HL-60 (cell line): Measurements from ENCODE around the gene BRD4.

Source experiments
- DNase-seq, 2 experiments: peaks; one replicate each; pipeline ENCODE4 v3.0.0-alpha.2; 2010 to 2020; ENCODE audit warnings: low read depth in 1 of 2, low spot score in 1 of 2
- H3K27ac ChIP-seq: fragments of 250-450 bp; sonication (Bioruptor Pico); replicated peaks from 2 replicates; pipeline ENCODE4 v1.5.1; 2020; ENCODE audit warnings: mild to moderate bottlenecking, moderate library complexity
- H3K27me3 ChIP-seq: fragments of 250-450 bp; sonication (Bioruptor Pico); 2 replicates; pipeline ENCODE4 v1.5.1; 2021; ENCODE audit warnings: mild to moderate bottlenecking, moderate library complexity; ENCODE audit not compliant: insufficient read depth, poor library complexity, severe bottlenecking
- H3K4me3 ChIP-seq: replicated peaks from 2 replicates; pipeline ENCODE4 v1.5.1; 2011; ENCODE audit warnings: mild to moderate bottlenecking, control low read depth, low read length; ENCODE audit not compliant: insufficient read depth
- GABPA ChIP-seq: IDR thresholded peaks from 2 replicates; pipeline ENCODE4 v1.6.1; 2012; ENCODE audit warnings: low read depth
- POLR2AphosphoS5 ChIP-seq: IDR thresholded peaks from 2 replicates; pipeline ENCODE4 v1.6.1; 2012; ENCODE audit warnings: low read depth
- SPI1 ChIP-seq: IDR thresholded peaks from 2 replicates; pipeline ENCODE4 v1.6.1; 2012; ENCODE audit warnings: low read depth, mild to moderate bottlenecking, borderline replicate concordance
- TF ChIP-seq, protein P1 (sequence below): IDR thresholded peaks from one replicate; pipeline ENCODE4 v1.5.1; 2011; ENCODE audit warnings: low read length, control low read depth, inconsistent platforms; ENCODE audit not compliant: insufficient read depth
- TF ChIP-seq, protein P2 (sequence below): IDR thresholded peaks from 2 replicates; pipeline ENCODE4 v1.6.1; 2012; ENCODE audit warnings: low read depth; ENCODE audit not compliant: insufficient replicate concordance

BRD4 gene

DNA sequence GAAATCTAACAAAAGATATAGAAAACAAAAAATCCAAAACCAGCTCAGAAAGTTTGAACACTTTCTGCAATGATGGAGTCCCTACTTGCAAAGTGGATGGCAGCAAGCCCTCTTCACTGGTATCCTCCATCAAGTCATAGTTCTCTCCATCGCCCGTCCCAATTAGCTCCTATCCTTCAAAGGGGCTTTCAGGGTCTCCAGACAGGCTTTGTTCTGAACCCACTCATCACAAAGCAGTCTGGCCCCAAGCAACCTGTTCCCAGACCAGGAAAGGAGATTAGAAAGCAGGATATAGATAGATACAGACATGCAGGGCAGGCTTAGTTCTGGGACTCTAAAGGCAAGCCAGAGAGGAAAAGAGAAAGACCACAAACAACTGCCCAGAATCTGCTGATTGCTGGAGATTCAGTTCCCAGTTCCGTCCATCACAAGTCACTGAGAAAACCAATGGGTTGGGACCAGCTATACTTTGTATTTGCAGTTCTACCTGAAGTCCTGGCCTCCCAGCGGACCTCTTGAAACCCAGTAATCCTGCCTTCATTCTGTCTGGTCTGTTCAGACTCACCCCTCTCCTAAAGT lies 52.9 kb downstream of the BRD4 start:
- no peak overlapping the region for H3K27ac ChIP-seq
- H3K4me3 ChIP-seq: no peak overlapping the region
- H3K27me3 ChIP-seq: no peaks in the 10 kb centered on the region
- no peak for DNase-seq
- no peak for TF ChIP-seq SPI1
- TF ChIP-seq GABPA: no peak
- TF ChIP-seq POLR2AphosphoS5: no peak
- TF ChIP-seq, protein P1, sequence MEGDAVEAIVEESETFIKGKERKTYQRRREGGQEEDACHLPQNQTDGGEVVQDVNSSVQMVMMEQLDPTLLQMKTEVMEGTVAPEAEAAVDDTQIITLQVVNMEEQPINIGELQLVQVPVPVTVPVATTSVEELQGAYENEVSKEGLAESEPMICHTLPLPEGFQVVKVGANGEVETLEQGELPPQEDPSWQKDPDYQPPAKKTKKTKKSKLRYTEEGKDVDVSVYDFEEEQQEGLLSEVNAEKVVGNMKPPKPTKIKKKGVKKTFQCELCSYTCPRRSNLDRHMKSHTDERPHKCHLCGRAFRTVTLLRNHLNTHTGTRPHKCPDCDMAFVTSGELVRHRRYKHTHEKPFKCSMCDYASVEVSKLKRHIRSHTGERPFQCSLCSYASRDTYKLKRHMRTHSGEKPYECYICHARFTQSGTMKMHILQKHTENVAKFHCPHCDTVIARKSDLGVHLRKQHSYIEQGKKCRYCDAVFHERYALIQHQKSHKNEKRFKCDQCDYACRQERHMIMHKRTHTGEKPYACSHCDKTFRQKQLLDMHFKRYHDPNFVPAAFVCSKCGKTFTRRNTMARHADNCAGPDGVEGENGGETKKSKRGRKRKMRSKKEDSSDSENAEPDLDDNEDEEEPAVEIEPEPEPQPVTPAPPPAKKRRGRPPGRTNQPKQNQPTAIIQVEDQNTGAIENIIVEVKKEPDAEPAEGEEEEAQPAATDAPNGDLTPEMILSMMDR: no peak
- TF ChIP-seq, protein P2, sequence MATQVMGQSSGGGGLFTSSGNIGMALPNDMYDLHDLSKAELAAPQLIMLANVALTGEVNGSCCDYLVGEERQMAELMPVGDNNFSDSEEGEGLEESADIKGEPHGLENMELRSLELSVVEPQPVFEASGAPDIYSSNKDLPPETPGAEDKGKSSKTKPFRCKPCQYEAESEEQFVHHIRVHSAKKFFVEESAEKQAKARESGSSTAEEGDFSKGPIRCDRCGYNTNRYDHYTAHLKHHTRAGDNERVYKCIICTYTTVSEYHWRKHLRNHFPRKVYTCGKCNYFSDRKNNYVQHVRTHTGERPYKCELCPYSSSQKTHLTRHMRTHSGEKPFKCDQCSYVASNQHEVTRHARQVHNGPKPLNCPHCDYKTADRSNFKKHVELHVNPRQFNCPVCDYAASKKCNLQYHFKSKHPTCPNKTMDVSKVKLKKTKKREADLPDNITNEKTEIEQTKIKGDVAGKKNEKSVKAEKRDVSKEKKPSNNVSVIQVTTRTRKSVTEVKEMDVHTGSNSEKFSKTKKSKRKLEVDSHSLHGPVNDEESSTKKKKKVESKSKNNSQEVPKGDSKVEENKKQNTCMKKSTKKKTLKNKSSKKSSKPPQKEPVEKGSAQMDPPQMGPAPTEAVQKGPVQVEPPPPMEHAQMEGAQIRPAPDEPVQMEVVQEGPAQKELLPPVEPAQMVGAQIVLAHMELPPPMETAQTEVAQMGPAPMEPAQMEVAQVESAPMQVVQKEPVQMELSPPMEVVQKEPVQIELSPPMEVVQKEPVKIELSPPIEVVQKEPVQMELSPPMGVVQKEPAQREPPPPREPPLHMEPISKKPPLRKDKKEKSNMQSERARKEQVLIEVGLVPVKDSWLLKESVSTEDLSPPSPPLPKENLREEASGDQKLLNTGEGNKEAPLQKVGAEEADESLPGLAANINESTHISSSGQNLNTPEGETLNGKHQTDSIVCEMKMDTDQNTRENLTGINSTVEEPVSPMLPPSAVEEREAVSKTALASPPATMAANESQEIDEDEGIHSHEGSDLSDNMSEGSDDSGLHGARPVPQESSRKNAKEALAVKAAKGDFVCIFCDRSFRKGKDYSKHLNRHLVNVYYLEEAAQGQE: no peak

DNA sequence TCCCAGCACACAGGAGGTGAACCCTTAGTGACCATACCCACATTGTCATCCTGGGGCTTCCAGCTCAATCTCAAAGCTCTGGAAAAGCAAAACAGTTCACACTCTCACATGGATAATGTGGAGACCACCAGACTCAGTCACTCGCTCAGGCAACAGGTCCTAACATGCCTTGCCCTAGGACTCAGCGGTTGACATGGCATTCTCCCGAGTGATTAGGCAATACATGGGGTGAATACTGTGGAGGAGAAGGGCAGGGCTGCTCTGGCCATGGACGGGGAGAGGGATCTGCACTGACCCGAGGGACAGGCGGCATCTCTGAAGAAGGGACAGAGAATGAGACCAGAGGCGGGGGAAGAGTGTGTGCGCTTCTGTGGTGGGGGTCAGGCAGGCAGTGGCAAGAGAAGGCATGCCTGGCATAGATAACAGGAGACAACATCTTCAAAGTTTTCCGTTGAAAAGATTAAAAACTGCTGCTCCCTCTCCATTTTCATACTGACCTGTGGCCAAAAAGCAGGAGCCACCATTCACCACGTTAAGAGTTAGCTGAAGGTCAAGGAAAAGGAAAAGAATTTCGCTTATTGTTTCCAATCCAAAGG lies 55.6 kb downstream of the BRD4 start:
- H3K27ac ChIP-seq: no peak overlapping the region
- H3K4me3 ChIP-seq: no peak overlapping the region
- H3K27me3 ChIP-seq: no peaks in the 10 kb centered on the region
- no peak for DNase-seq
- TF ChIP-seq GABPA: no peak
- TF ChIP-seq, protein P1: no peak
- TF ChIP-seq, protein P2: no peak
- TF ChIP-seq SPI1: no peak
- no peak for TF ChIP-seq POLR2AphosphoS5

DNA sequence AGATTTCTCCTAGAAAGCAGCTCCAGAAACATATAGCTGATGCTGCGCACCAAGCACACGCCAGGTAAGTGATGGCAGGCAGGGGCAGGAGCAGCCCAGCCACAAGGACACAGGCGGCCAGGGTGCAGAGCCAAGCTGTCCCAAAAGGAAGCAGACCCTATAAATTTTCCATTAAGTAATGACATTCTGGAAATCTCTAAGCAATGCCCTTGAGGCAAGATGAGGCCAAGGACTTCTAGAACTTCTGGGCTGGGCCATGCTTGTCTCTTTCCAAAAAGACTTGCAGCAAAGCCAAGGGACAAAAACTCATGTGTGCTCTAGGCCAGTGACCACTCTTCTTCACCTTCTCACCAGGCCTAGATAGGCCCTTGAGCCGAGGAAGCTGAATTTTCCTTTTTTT lies 57.9 kb downstream of the BRD4 start:
- H3K27ac ChIP-seq: no peak overlapping the region
- H3K4me3 ChIP-seq: no peak overlapping the region
- TF ChIP-seq POLR2AphosphoS5 (no peak), GABPA (no peak), SPI1 (no peak)
- TF ChIP-seq, protein P1: no peak
- TF ChIP-seq, protein P2: no peak
- DNase-seq: no peak
- no peaks in the 10 kb centered on the region for H3K27me3 ChIP-seq
